Lower leg skin (tissue), 4 donors: ENCODE measurements around the gene NTM. TPM values are rescaled to one million over a fixed set of nuclear protein-coding genes. Genes with fewer than 3 reads are reported as not detected.
"Not testable (repeated sequence)": the region's sequence is repeated elsewhere in the genome, so short reads cannot be mapped to it uniquely, and the experiment has no call there.

Source experiments
- DNase-seq, 2 donors: peaks; one replicate each; pipeline ENCODE4 v3.0.0-alpha.2; 2019; ENCODE audit warnings: low spot score in 2 of 2
- H3K4me3 ChIP-seq: fragments of 200-600 bp; sonication (generic); 2 replicates; pipeline ENCODE4 v1.5.1; 2017; ENCODE audit warnings: mild to moderate bottlenecking, low read depth; ENCODE audit not compliant: poor library complexity, severe bottlenecking
- CTCF ChIP-seq, 3 donors: fragments of 450-650 bp; IDR thresholded peaks; one replicate each; pipeline ENCODE4 v1.5.1; 2016; ENCODE audit warnings: antibody characterized with exemption in 3 of 3, mild to moderate bottlenecking in 3 of 3, moderate library complexity in 2 of 3
- POLR2A ChIP-seq, 2 donors: fragments of 450-650 bp; IDR thresholded peaks; one replicate each; pipeline ENCODE4 v1.6.1; 2016 to 2017; ENCODE audit warnings: antibody characterized with exemption in 2 of 2, mild to moderate bottlenecking in 1 of 2, moderate library complexity in 1 of 2
- WGBS, 2 donors: methylation state at CpG; one replicate each; pipeline ENCODE4 v1.1.5; 2018; 5-methylcytosine and 5-hydroxymethylcytosine counted together
- intact Hi-C: fragments of 100-400 bp; cut with DNase I; formaldehyde crosslinking; loops from one replicate; pipeline ENCODE4 v1.15.0; 2023; ENCODE audit warnings: low total_unique reads
- total RNA-seq, 4 donors: library from RNA; depleted of rRNA; stranded (reverse); fragments of >200 nt; gene quantifications; one replicate each; pipeline ENCODE4 v1.1.0, GENCODE V29; 2016

NTM gene
- total RNA-seq, 4 donors from 2014 or later, result 2.8 to 5.7 (median 4.9) TPM

GRCh38 chr11:131910523-131911387, 540.3 kb downstream of the NTM start:
- DNase-seq, result no peak
- WGBS, 2 donors, result 1 to 3% methylated on average over 49 to 61 of the region's 105 CpGs
- TF ChIP-seq CTCF (IDR thresholded peaks at IDR 0.05) (no peak), POLR2A (IDR thresholded peaks at IDR 0.05) (no peak)
- no peak overlapping the region for H3K4me3 ChIP-seq
- intact Hi-C loops, result no loop called here

GRCh38 chr11:131911388-131912032, 541.1 kb downstream of the NTM start:
- 11 to 32% methylated on average over 23 to 32 of the region's 36 CpGs for WGBS, 2 donors
- H3K4me3 ChIP-seq, intact Hi-C loops, DNase-seq: not testable (repeated sequence)

GRCh38 chr11:131912134-131912533, 541.7 kb downstream of the NTM start:
- H3K4me3 ChIP-seq, result no peak overlapping the region
- no peak for DNase-seq
- TF ChIP-seq POLR2A (IDR thresholded peaks at IDR 0.05) (no peak), CTCF (IDR thresholded peaks at IDR 0.05) (no peak)
- intact Hi-C loops, result no loop called here
- WGBS, 2 donors, result 53 to 74% methylated on average over 7 of the region's 7 CpGs

- intact Hi-C loops, result no loop called here
- 79 to 94% methylated on average over 4 of the region's 4 CpGs for WGBS, 2 donors
- no peak for TF ChIP-seq CTCF (IDR thresholded peaks at IDR 0.05)
- TF ChIP-seq POLR2A (IDR thresholded peaks at IDR 0.05), result no peak
Observed at GRCh38 chr11:131913267-131913666, 542.9 kb downstream of the NTM start.

GRCh38 chr11:131914361-131914774, 544.0 kb downstream of the NTM start:
- whole genome bisulfite sequencing, 2 donors, result 61 to 65% methylated on average over 3 of the region's 3 CpGs
- intact Hi-C loops, result no loop called here
- H3K4me3 ChIP-seq, result no peak overlapping the region
- no peak for DNase-seq
- TF ChIP-seq CTCF (IDR thresholded peaks at IDR 0.05) (no peak), POLR2A (IDR thresholded peaks at IDR 0.05) (no peak)

More at GRCh38 chr11:131913267-131913666, 542.9 kb downstream of the NTM start:
- no peak for DNase-seq
- H3K4me3 ChIP-seq, result no peak overlapping the region

- no peak for DNase-seq
- TF ChIP-seq POLR2A (IDR thresholded peaks at IDR 0.05), result no peak
- TF ChIP-seq CTCF (IDR thresholded peaks at IDR 0.05), result no peak
- intact Hi-C loops, result no loop called here
- WGBS, 2 donors, result 68 to 77% methylated on average over 5 of the region's 5 CpGs
- H3K4me3 ChIP-seq, result no peak overlapping the region
Observed at GRCh38 chr11:131916638-131917037, 546.2 kb downstream of the NTM start.
